SK-N-SH (cell line): ENCODE measurements around the gene NLGN3.

Experiments
- JUND ChIP-seq: IDR thresholded peaks from 2 replicates; pipeline ENCODE4 v1.4.0; 2012
- SIN3A ChIP-seq: IDR thresholded peaks from 2 replicates; pipeline ENCODE4 v1.6.1; 2012; ENCODE audit warnings: low read depth, mild to moderate bottlenecking, low read length, moderate library complexity, borderline replicate concordance
- SMC3 ChIP-seq: IDR thresholded peaks from 2 replicates; pipeline ENCODE4 v1.6.1; 2012; ENCODE audit warnings: low read depth, low read length, improper control_type of control experiment
- YY1 ChIP-seq: IDR thresholded peaks from 2 replicates; pipeline ENCODE4 v1.4.0; 2012; ENCODE audit warnings: low read depth, mild to moderate bottlenecking

DNA sequence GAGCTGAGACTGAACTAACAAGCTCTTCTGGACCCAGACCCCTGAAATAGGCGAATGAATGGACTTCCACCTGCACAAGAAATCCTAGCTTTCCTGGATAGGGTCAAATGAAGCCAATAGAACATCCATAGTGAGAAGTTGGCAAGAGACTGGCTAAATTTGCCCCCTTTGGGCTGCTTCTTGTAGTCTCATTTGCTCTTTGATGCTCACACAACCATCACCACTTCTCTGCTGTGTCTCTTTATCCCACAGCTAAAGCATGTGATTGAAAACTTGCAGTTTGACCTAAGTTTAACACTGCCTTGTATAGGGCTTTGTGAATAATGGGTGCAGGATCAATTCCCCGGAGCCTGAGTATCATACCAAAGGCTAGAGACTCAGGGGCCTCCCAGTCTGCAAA is 38.2 kb downstream of the NLGN3 start:
- no peak for TF ChIP-seq YY1
- no peak for TF ChIP-seq JUND
- no peak for TF ChIP-seq SIN3A
- TF ChIP-seq SMC3: no peak
